Erythroblast (primary cell): ENCODE measurements around the gene BRD1.

Source experiments
- GATA1 ChIP-seq: IDR thresholded peaks from 2 replicates; pipeline ENCODE4 v1.6.1; 2011; ENCODE audit warnings: low read depth, mild to moderate bottlenecking, control low read depth, low read length, moderate library complexity
- POLR2A ChIP-seq: IDR thresholded peaks from 2 replicates; pipeline ENCODE4 v1.6.1; 2011; ENCODE audit warnings: mild to moderate bottlenecking, low read length

DNA sequence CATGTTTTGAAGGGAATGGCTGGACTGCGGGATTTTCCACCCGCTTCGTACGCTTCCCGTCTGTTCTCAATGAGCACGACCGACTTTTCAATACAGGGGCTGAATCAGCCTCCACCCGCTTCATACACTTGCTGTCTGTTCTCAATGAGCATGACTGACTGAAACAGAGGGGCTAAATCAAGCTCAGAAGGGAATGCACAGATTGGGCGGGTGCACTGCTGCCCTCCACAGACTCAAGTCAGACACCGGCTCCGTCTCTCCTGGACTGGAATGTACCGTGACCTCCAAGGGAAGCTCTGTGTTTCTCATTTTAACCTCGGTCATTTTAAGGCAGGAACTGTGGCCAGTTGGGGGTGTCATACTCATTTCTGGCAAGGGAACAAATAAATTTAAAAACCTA, 48.5 kb downstream of the BRD1 start:
- TF ChIP-seq POLR2A (no peak), GATA1 (no peak)
